Measurements from ENCODE around the gene EFCAB14.
A peak's percentile ranks its signal among the peaks of the same experiment; 100 is the strongest.
"Not testable (repeated sequence)": the region's sequence is repeated elsewhere in the genome, so short reads cannot be mapped to it uniquely, and the experiment has no call there.

The EFCAB14 gene

GRCh38 chr1:46653405-46653958 lies 65.4 kb downstream of the EFCAB14 start:
- DNase-seq, result no peak

GRCh38 chr1:46652321-46653100 lies 66.4 kb downstream of the EFCAB14 start:
- no peak for DNase-seq

DNA sequence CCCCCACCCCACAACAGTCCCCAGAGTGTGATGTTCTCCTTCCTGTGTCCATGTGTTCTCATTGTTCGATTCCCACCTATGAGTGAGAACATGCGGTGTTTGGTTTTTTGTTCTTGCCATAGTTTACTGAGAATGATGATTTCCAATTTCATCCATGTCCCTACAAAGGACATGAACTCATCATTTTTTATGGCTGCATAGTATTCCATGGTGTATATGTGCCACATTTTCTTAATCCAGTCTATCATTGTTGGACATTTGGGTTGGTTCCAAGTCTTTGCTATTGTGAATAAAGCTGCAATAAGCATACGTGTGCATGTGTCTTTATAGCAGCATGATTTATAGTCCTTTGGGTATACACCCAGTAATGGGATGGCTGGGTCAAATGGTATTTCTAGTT lies 67.8 kb downstream of the EFCAB14 start:
- not testable (repeated sequence) for DNase-seq

DNA sequence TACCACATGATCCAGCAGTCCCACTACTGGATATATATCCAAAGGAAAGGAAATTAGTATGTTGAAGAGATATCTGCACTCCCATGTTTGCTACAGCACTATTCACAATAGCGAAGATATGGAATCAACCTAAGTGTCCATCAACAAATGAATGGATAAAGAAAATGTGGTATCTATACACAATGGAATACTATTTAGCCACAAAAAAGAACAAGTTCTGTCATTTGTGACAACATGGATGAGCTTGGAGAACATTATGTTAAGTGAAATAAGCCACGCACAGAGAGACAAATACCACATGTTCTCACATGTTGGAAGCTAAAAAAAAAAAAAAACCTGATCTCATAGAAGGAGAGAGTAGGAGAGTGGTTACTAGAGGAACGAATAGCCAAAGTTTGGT lies 68.4 kb downstream of the EFCAB14 start:
- DNase-seq, result no peak

DNA sequence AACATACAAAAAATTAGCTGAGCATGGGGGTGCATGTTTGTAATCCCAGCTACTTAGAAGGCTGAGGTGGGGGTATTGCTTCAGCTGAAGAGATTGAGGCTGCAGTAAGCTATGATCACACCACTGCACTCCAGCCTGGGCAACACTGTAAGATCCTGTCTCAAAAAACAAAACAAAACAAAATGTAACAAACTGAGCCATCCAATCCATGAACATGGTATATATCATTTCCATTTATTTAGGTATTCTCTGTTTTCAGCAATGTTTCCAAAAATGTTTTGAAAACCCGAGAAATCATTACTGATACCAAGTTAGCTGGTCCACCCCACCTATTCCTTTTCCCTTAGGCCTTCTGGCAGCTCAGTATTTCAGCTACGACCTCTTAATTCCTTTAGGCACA lies 69.2 kb downstream of the EFCAB14 start:
- no peak for DNase-seq

- no peak for DNase-seq
Observed at GRCh38 chr1:46647611-46648010, 71.3 kb downstream of the EFCAB14 start.

DNA sequence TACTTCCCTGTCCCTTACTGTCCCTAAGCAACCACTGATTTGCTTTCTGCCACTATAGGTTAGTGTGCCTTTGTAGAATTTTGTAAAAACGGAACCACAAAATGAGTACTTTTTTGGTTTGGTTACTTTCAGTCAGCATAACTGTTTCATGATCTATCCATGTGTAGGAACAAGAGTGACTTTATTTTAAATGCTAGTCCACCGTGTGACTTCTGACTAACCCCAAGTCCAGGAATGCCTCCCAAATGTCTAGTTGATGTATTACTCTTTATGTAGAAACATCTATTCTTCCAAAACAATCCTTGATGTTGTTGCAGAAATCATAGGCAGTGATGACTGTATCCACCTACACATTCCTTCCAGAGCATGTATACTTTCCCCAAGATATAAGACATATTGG lies 72.1 kb downstream of the EFCAB14 start:
- DNase-seq, result no peak

DNA sequence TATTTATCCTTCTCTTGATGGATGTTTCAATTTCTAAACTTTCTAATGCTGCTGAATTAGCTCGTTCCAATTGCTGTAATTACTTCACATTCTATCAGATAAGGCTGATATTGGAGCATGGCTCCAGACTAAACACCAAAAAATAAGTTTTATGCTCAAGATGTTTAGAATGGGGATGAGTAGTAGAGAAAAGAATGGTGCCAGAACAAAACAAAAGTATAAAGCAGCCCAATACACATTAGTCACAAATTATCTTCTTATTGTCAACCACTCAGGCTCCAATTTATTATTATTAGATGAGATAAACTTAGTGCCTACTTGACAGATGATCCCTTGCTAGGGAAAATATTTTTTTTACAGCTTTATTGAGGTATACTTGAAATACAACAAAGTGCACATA lies 72.6 kb downstream of the EFCAB14 start:
- DNase-seq, result no peak

- DNase-seq, result no peak
Observed at GRCh38 chr1:46645815-46646214, 73.1 kb downstream of the EFCAB14 start.

- peak; percentile 86 for DNase-seq
Observed at GRCh38 chr1:46643368-46643775, 75.5 kb downstream of the EFCAB14 start.

DNA sequence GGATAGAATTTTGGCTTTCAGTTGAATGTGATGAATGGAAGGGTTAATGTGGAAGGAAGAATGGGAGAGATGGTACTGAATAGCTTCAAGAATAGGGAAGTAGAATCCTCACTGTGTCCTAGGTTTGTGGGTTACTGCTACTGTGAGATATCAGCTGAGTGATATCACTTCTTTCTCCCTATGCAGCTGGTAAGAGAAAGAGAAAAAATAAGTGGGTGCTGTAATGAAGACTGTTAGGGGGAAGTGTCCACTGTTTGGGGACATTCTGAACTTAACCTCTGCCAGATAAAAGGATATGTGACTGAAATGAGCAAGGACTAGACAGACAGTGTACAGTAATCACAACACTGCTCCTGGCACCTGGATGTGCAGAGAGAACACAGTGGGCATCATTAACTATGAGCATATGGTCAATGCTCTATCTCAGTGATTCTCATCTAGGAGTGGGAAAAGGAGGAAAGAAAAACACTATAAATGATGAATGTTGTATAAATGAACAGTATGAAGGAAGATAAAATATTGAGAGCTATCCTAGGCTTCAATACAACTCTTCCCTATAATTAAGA lies 76.7 kb downstream of the EFCAB14 start:
- DNase-seq, result no peak

- no peak for DNase-seq
Observed at GRCh38 chr1:46639547-46639946, 79.4 kb downstream of the EFCAB14 start.

- DNase-seq, result no peak
Observed at GRCh38 chr1:46638921-46639320, 80.0 kb downstream of the EFCAB14 start.

DNA sequence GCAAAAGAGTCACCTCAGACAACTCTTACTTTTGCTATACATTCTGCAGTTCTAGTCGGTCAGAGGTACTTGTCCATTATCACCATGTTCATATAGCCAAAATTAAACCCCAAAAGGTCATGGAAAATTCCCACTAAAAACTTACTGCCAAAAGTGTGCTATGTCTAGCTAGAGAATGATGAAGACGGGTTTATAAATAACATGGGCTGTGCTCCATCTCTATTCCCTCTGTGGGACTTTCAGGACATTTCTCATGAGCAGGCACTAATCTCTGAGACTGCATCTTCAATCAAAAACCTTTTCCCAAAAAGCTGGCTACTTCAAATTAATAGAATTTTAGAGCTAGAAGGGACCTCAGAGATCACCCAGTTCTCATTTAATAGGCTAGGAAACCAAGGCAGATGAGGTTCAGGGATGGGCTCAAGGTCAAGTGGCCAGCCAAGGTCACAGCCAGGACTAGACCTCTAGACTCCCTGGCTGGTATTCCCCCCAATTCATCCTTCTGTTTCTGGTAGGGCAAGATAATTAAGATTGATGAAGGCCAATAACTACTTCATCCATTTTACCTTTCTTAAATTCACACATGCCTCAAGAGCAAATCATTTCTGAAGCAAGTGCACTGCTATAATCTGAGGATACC lies 81.3 kb downstream of the EFCAB14 start:
- no peak for DNase-seq

- DNase-seq, result no peak
Observed at GRCh38 chr1:46635205-46635604, 83.7 kb downstream of the EFCAB14 start.

- DNase-seq, result no peak
Observed at GRCh38 chr1:46630719-46631118, 88.2 kb downstream of the EFCAB14 start.

Measured in fibroblast of skin of scalp (primary cell).